HFFc6 (cell line): Measurements from ENCODE around the gene TNFRSF19. TPM values are rescaled to one million over a fixed set of nuclear protein-coding genes. Genes with fewer than 3 reads are reported as not detected.

Experiments used
- DNase-seq: peaks from one replicate; pipeline ENCODE4 v3.0.0-alpha.2; 2018
- H3K27ac Mint-ChIP-seq: 2 replicates; pipeline ENCODE4 v1.8.0; 2020; ENCODE audit warnings: mild to moderate bottlenecking, mixed read lengths
- H3K27me3 Mint-ChIP-seq: 2 replicates; pipeline ENCODE4 v1.8.0; 2021; ENCODE audit warnings: mild to moderate bottlenecking, moderate library complexity, mixed read lengths; ENCODE audit not compliant: insufficient read depth
- H3K36me3 Mint-ChIP-seq: 2 replicates; pipeline ENCODE4 v1.8.0; 2021; ENCODE audit warnings: low read depth, mixed read lengths
- H3K4me1 Mint-ChIP-seq: 2 replicates; pipeline ENCODE4 v1.8.0; 2020; ENCODE audit warnings: low read depth, mixed read lengths
- H3K4me3 Mint-ChIP-seq: 2 replicates; pipeline ENCODE4 v1.8.0; 2020; ENCODE audit warnings: mild to moderate bottlenecking, moderate library complexity, mixed read lengths
- H3K9me3 Mint-ChIP-seq: 2 replicates; pipeline ENCODE4 v1.8.0; 2020; ENCODE audit warnings: mild to moderate bottlenecking, mixed read lengths
- total RNA-seq, 6 experiments: library from RNA; stranded (reverse); fragmentation: NEBNext Ultra II Directional; extraction: Animal tissue kit (Norgen Biotek cat#: 25700); gene quantifications; 2 replicates in 1 of 6; 3 replicates in 5 of 6; pipeline ENCODE4 v1.2.3, GENCODE V29; 2021
- TF ChIP-seq, protein P1 (sequence below): fragments of 200-600 bp; sonication (generic); IDR thresholded peaks from 2 replicates; pipeline ENCODE4 v1.5.0; 2021; ENCODE audit warnings: antibody characterized with exemption, mild to moderate bottlenecking

TNFRSF19 gene
- total RNA-seq, 6 experiments from 2014 or later: 5.9 to 10.1 (median 8.7) TPM

DNA sequence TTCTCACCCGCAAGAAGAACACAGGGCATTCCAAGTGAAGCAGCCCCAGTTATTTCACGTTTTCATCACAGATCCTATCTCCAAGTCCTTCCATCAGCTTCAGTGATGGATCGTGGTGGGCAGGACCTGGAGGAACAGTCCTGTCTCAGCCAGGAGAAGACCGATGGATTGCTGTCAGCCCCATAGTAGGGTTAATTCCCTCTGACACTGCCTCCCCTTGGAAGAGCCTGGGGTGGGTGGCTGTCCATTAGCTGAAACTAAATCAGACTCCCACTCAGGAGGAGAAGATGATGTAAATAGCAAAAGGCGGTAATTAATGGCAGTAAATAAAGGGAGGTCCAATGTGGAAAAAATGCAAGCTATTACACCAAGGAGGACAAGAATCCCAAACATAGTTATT, 131.0 kb downstream of the TNFRSF19 start:
- H3K27ac Mint-ChIP-seq: no peak overlapping the region
- H3K4me3 Mint-ChIP-seq: no peak overlapping the region
- peaks cover 27% of the 10 kb centered on the region for H3K4me1 Mint-ChIP-seq

DNA sequence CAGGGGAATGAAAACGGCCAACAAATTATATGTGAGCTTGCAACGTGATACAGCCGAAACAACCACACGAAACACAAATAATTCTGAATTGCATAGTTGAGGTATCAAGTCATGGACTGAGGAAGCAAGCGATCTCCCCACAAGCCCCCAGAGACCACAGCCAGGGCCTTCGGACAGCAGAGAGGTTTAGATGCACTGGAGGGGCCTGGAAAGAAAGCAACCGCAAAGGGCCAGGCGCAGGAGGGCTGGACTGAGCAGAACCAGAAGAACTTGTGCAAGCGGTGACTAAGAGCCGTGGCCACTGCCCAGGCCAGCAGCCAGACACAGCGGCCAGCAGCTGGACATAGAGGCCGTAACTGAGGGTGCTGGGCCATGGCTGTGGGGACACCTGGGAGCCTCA, 131.4 kb downstream of the TNFRSF19 start:
- TF ChIP-seq, protein P1, sequence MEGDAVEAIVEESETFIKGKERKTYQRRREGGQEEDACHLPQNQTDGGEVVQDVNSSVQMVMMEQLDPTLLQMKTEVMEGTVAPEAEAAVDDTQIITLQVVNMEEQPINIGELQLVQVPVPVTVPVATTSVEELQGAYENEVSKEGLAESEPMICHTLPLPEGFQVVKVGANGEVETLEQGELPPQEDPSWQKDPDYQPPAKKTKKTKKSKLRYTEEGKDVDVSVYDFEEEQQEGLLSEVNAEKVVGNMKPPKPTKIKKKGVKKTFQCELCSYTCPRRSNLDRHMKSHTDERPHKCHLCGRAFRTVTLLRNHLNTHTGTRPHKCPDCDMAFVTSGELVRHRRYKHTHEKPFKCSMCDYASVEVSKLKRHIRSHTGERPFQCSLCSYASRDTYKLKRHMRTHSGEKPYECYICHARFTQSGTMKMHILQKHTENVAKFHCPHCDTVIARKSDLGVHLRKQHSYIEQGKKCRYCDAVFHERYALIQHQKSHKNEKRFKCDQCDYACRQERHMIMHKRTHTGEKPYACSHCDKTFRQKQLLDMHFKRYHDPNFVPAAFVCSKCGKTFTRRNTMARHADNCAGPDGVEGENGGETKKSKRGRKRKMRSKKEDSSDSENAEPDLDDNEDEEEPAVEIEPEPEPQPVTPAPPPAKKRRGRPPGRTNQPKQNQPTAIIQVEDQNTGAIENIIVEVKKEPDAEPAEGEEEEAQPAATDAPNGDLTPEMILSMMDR: no peak
- no peak for DNase-seq
- no peak overlapping the region for H3K27ac Mint-ChIP-seq
- no peak overlapping the region for H3K4me3 Mint-ChIP-seq
- H3K36me3 Mint-ChIP-seq: no peaks in the 10 kb centered on the region
- no peaks in the 10 kb centered on the region for H3K27me3 Mint-ChIP-seq
- peaks cover 24% of the 10 kb centered on the region for H3K4me1 Mint-ChIP-seq
- no peaks in the 10 kb centered on the region for H3K9me3 Mint-ChIP-seq

More for the DNA sequence above, 131.0 kb downstream of the TNFRSF19 start:
- Mint-ChIP-seq H3K27me3 (no peaks in the 10 kb centered on the region), H3K36me3 (no peaks in the 10 kb centered on the region), H3K9me3 (no peaks in the 10 kb centered on the region)
- DNase-seq: no peak
- TF ChIP-seq, protein P1: no peak

DNA sequence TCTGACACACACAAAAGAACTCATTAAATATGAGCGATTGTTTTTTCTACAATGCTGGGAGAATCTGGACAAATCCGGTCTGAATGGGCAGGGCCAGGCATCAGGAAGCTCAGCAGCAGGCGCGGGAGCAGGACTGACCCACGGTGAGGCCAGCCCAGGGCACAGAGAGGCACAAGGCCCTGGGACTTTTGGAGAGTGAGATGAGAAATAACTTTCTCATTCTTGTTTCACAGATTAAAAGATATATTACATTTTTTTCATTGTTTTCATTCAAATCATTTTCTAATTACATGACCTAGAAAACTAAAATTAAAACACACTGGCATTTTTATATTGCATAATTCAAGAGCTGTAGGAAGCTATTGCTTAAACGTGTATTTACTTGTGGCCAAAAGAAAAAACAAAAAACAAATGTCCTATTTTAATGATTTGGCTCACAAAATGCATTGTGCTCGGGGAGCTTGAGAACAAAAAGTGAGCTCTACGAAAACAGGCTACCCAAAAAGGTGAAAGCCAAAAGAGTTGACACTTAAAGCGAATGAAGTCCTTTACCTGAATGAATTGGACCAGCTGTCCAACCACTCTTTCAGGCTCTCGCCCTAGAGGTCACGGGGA, 133.1 kb downstream of the TNFRSF19 start:
- no peak overlapping the region for H3K4me3 Mint-ChIP-seq
- DNase-seq: no peak
- H3K36me3 Mint-ChIP-seq: no peaks in the 10 kb centered on the region
- H3K4me1 Mint-ChIP-seq: peaks cover 21% of the 10 kb centered on the region
- TF ChIP-seq, protein P1: no peak
- no peaks in the 10 kb centered on the region for H3K27me3 Mint-ChIP-seq
- H3K9me3 Mint-ChIP-seq: no peaks in the 10 kb centered on the region
- peak overlapping the region; percentile 53 for H3K27ac Mint-ChIP-seq

DNA sequence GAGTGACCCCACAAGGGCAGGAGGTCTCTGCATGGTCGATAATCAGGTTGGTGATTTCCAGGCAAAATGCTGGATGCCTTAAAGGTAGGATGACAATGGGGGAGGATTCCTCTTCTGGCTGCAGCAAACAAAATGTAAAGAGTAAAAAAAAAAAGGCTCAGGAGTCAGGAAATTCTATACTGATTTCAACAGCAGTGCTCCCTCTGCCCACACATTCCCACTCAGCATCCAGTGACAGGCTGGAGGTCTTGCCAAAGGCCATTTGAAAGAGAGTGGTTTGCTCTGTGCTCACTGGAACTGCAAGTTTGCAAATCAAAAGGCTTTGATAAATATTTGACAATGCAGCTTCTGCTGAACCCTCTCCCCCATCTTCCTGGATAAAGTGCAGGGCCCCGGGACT, 135.4 kb downstream of the TNFRSF19 start:
- Mint-ChIP-seq H3K36me3 (no peaks in the 10 kb centered on the region), H3K4me3 (no peak overlapping the region), H3K27ac (no peak overlapping the region; the same call in 1 of the 2 replicates), H3K27me3 (no peaks in the 10 kb centered on the region), H3K4me1 (peaks cover 21% of the 10 kb centered on the region), H3K9me3 (no peaks in the 10 kb centered on the region)
- DNase-seq: no peak
- TF ChIP-seq, protein P1: no peak

DNA sequence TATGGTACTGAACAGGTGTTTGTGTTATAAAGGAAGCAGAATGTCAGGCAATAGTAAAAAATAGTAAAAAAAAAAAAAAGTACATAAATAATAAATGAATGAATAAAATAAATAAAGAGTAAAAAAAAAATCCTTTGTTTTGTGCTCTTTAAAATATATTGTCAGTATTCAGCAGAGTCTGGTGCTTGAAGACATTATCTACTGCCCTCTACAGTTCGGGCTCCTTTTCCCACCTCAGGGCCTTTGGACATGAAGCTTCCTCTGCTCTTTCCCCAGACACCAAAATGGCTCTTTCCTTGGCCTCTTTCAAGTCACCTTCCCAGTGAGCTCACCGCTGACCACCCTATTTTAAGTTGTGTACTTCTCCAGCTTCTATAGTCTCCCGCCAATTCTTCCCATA, 137.5 kb downstream of the TNFRSF19 start:
- DNase-seq: peak; percentile 46
- TF ChIP-seq, protein P1: peak; percentile 74
- Mint-ChIP-seq H3K4me1 (peaks cover 21% of the 10 kb centered on the region), H3K36me3 (no peaks in the 10 kb centered on the region), H3K27me3 (no peaks in the 10 kb centered on the region), H3K27ac (no peak overlapping the region), H3K9me3 (peaks cover 2% of the 10 kb centered on the region; the same call in 1 of the 2 replicates), H3K4me3 (no peak overlapping the region)
